T47D (cell line): Measurements from ENCODE around the gene GLMN.
"Not testable (repeated sequence)": the region's sequence is repeated elsewhere in the genome, so short reads cannot be mapped to it uniquely, and the experiment has no call there.

Experiments
- DNase-seq, 2 experiments: peaks; one replicate each; pipeline versions ENCODE4 v3.0.0 to v3.0.0-alpha.2; 2011 to 2012; ENCODE audit warnings: low read depth in 1 of 2, low spot score in 1 of 2
- JUND ChIP-seq: IDR thresholded peaks from 2 replicates; pipeline ENCODE4 v1.6.1; 2012; ENCODE audit warnings: low read depth
- in situ Hi-C: cut with HindIII; loops from 2 replicates; pipeline ENCODE4 v1.10.0; 2016; ENCODE audit warnings: low sequenced_read_pairs, low pct_unique_long_range_greater_than_20kb

GLMN gene

DNA sequence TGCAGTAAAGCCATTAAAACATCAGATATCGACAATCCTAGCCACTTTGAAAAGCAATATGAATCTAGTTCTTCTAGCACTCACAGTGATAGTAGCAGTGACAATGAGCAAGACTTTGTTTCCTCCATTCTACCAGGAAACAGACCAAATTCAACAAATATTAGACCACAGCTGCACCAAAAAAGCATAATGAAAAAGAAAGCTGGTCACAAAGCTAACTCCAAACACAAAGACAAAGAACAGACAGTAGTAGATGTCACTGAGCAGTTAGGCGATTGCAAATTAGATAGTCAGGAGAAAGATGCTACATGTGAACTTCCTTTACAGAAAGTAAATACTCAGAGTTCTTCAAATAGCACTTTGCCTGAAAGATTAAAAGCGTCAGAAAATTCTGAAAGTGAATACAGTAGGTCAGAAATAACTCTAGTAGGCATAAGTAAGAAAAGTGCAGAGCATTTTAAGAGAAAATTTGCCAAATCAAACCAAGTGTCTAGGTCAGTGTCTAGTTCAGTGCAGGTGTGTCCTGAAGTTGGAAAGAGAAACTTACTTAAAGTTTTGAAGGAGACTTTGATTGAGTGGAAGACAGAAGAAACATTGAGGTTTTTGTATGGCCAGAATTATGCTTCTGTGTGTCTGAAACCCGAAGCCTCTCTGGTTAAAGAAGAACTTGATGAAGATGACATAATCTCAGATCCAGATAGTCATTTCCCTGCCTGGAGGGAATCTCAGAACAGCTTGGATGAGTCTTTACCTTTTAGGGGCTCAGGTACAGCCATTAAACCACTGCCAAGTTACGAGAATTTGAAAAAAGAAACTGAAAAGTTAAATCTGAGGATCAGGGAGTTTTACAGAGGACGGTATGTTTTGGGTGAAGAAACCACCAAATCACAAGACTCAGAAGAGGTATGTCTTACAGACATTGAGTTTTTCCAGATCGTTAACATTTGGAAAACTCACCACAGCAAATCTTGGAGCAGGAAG lies 25.0 kb upstream of the GLMN start:
- in situ Hi-C loops, result no loop called here
- no peak for TF ChIP-seq JUND
- no peak for DNase-seq

GRCh38 chr1:92317836-92318493 lies 19.2 kb upstream of the GLMN start:
- in situ Hi-C loops, result no loop called here
- DNase-seq, result no peak
- no peak for TF ChIP-seq JUND

- DNase-seq, result no peak
- no peak for TF ChIP-seq JUND
- in situ Hi-C loops, result no loop called here
Observed at GRCh38 chr1:92315766-92316599, 17.2 kb upstream of the GLMN start.

- TF ChIP-seq JUND, result no peak
- in situ Hi-C loops, result no loop called here
- no peak for DNase-seq
Observed at GRCh38 chr1:92314024-92314423, 15.2 kb upstream of the GLMN start.

- in situ Hi-C loops, result no loop called here
- no peak for TF ChIP-seq JUND
- DNase-seq, result peak; percentile 9 to 23
Observed at GRCh38 chr1:92310185-92310597, 11.4 kb upstream of the GLMN start.

- no peak for DNase-seq
- in situ Hi-C loops, result no loop called here
- no peak for TF ChIP-seq JUND
Observed at GRCh38 chr1:92307980-92308379, 9.2 kb upstream of the GLMN start.

DNA sequence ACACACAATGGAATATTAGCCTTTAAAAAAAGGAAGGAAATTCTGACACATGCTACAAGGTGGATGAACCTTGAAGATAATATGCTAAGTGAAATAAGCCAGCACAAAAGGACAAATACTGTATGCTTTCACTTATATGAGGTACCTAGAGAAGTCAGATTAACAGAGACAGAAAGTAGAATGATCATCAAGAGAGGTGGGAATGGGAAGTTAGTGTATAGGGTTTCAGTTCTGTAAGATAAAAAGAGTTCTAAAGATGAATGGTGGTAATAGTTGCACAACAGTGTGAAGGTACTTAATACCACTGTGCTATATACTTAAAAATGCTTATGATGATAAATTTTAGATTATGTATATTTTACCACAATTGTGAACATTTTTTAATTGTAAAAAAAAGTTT lies 7.2 kb upstream of the GLMN start:
- TF ChIP-seq JUND, result no peak
- no peak for DNase-seq
- in situ Hi-C loops, result no loop called here

DNA sequence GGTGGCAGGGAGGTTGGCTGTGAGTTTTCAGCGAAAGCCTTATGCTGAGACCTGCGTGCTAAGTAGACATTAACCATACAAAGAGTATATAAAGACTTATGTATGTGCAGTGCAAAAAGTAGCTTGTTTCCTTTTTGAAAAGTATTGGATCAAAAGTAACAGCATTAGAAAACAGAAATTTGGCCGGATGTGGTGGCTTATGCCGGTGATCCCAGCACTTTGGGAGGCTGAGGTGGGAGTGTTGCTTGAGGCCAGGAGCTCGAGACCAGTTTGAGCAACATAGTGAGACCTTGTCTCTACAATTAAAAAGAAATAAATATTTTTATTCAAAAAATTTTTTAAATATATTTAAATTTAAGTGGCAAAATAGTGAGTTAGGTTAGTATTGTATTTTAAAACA lies 2.2 kb upstream of the GLMN start:
- TF ChIP-seq JUND, result no peak
- DNase-seq, result no peak
- in situ Hi-C loops, result no loop called here

DNA sequence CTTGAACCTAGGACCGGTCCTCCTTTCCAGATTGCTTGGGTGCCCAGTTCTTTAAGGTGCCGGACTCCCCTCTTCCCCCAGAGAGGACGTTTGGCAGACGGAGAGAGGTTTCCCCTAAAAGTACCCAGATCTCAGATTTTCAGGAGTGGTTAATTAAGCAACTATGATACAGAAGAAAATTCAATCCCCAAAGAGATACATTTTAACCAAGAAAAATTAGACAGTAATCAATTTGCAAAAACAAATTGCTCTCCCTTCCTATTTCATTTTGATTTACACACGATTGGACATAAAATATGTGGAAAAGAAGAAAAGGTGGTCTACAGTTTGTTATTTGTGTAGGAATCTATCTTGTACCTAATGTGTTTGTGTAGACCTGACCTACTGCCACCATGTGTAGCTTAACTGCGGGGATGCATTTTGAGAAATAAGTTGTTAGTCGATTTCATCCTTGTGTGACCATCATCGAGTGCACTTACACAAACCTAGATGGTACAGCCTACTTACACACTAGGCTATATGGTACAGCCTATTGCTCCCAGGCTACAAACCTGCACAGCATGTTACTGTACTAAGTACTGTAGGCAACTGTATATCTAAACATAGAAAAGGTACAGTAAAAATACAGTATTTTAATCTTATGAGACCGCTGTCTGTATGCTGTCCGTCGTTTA lies 827 bp upstream of the GLMN start:
- peak in 1 of 2 experiments; percentile 39 for DNase-seq
- in situ Hi-C loops, result no loop called here
- TF ChIP-seq JUND, result no peak

GRCh38 chr1:92298213-92298572 lies 594 bp downstream of the GLMN start:
- DNase-seq, result no peak
- no peak for TF ChIP-seq JUND
- in situ Hi-C loops, result no loop called here

DNA sequence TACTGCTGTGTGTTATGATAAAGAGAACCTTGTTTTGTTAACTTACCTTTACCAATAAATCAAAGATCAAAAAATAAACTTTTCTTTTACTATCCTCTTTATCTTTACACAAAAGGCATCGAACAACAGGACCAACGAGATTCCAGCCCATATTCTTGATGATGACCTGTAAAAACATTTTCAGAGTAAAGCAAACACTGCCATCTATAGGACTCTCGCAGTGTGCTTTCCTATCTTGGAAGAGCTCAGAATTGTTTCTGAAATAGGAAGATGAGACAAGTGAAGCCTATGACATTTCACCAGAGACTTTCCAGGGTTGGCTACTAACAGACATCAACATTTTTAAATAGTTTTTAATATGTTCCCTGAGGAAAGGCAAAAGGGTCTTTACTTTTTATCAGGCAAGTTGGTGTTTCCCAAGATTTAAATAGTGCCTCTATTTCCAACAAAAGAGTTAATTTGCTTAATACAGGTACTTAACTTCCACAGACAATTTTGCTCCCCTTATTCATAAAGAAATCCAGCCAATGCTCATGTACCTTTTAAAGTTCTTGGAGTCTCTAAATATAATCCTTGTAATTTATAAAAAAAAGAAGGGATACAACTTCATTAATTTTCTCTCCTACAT lies 7.3 kb downstream of the GLMN start:
- in situ Hi-C loops, result no loop called here
- TF ChIP-seq JUND, result no peak
- peak; percentile 9 to 73 for DNase-seq

GRCh38 chr1:92281411-92281810 lies 17.4 kb downstream of the GLMN start:
- in situ Hi-C loops, DNase-seq: not testable (repeated sequence)

GRCh38 chr1:92279781-92280180 lies 19.0 kb downstream of the GLMN start:
- DNase-seq, in situ Hi-C loops: not testable (repeated sequence)
